GM12878 (cell line): ENCODE measurements around the gene FAM229B. TPM values are rescaled to one million over a fixed set of nuclear protein-coding genes. Genes with fewer than 3 reads are reported as not detected.

Experiments
- BACH1 ChIP-seq: fragments of 450-650 bp; IDR thresholded peaks from 2 replicates; pipeline ENCODE4 v1.6.1; 2017; ENCODE audit warnings: mild to moderate bottlenecking, borderline replicate concordance
- BCLAF1 ChIP-seq: fragments of 450-650 bp; IDR thresholded peaks from 2 replicates; pipeline ENCODE4 v1.6.1; 2017; ENCODE audit warnings: antibody characterized with exemption, mild to moderate bottlenecking, moderate library complexity
- BHLHE40 ChIP-seq, 2 experiments: fragments of 450-650 bp in 1 of 2; IDR thresholded peaks; 2 replicates each; pipeline ENCODE4 v1.6.1; 2011 to 2017; ENCODE audit warnings: low read depth in 2 of 2, borderline replicate concordance in 1 of 2, improper control_type of control experiment in 1 of 2, low read length in 1 of 2, mild to moderate bottlenecking in 1 of 2
- BMI1 ChIP-seq: fragments of 450-650 bp; IDR thresholded peaks from 2 replicates; pipeline ENCODE4 v1.6.1; 2016; ENCODE audit warnings: mild to moderate bottlenecking, moderate library complexity, borderline replicate concordance
- CEBPZ ChIP-seq: fragments of 150-350 bp; IDR thresholded peaks from 2 replicates; pipeline ENCODE4 v1.6.1; 2016; ENCODE audit warnings: low read depth, low read length
- FOS ChIP-seq: IDR thresholded peaks from 3 replicates; pipeline ENCODE4 v1.6.1; 2011; ENCODE audit warnings: borderline replicate concordance; ENCODE audit not compliant: insufficient read length; ENCODE audit errors: extremely low read depth
- HDAC6 ChIP-seq: fragments of 200-600 bp; sonication (generic); IDR thresholded peaks from one replicate; pipeline ENCODE4 v1.8.0; 2017; ENCODE audit warnings: antibody characterized with exemption; ENCODE audit not compliant: unreplicated experiment
- IRF3 ChIP-seq: fragments of 450-650 bp; IDR thresholded peaks from 2 replicates; pipeline ENCODE4 v1.6.1; 2014; ENCODE audit warnings: mild to moderate bottlenecking
- IRF5 ChIP-seq: fragments of 450-650 bp; IDR thresholded peaks from 2 replicates; pipeline ENCODE4 v1.6.1; 2017; ENCODE audit warnings: borderline replicate concordance
- KAT2A ChIP-seq: conservative IDR thresholded peaks from 2 replicates; pipeline ENCODE4 v1.6.1; 2011; ENCODE audit warnings: low read depth, low read length; ENCODE audit not compliant: control insufficient read depth
- LARP7 ChIP-seq: fragments of 450-650 bp; IDR thresholded peaks from 2 replicates; pipeline ENCODE4 v1.6.1; 2017; ENCODE audit warnings: mild to moderate bottlenecking
- NFIC ChIP-seq: IDR thresholded peaks from 2 replicates; pipeline ENCODE4 v1.6.1; 2012; ENCODE audit warnings: low read depth, mild to moderate bottlenecking, inconsistent platforms, low read length, moderate library complexity
- NFXL1 ChIP-seq: fragments of 450-650 bp; IDR thresholded peaks from 2 replicates; pipeline ENCODE4 v1.6.1; 2017; ENCODE audit warnings: antibody characterized with exemption, mild to moderate bottlenecking, borderline replicate concordance
- RAD21 ChIP-seq: IDR thresholded peaks from 2 replicates; pipeline ENCODE4 v1.6.1; 2011; ENCODE audit warnings: mild to moderate bottlenecking, low read depth, low read length, moderate library complexity; ENCODE audit not compliant: insufficient read depth
- RB1 ChIP-seq: fragments of 450-650 bp; formaldehyde crosslinking; IDR thresholded peaks from 2 replicates; pipeline ENCODE4 v1.6.1; 2017; ENCODE audit warnings: mild to moderate bottlenecking, borderline replicate concordance
- SMC3 ChIP-seq: IDR thresholded peaks from 2 replicates; pipeline ENCODE4 v1.6.1; 2011; ENCODE audit warnings: low read length, improper control_type of control experiment, borderline replicate concordance
- SREBF1 ChIP-seq: IDR thresholded peaks from 2 replicates; pipeline ENCODE4 v1.6.1; 2012; ENCODE audit warnings: mild to moderate bottlenecking, low read length
- STAT3 ChIP-seq: IDR thresholded peaks from 2 replicates; pipeline ENCODE4 v1.6.1; 2011; ENCODE audit warnings: low read depth, low read length, improper control_type of control experiment
- YY1 ChIP-seq: IDR thresholded peaks from 2 replicates; pipeline ENCODE4 v1.6.1; 2011; ENCODE audit warnings: low read depth, mild to moderate bottlenecking, low read length
- ZNF622 ChIP-seq: fragments of 450-650 bp; IDR thresholded peaks from 2 replicates; pipeline ENCODE4 v1.6.1; 2017; ENCODE audit warnings: mild to moderate bottlenecking, inconsistent platforms
- ZSCAN29 ChIP-seq: fragments of 450-650 bp; IDR thresholded peaks from 2 replicates; pipeline ENCODE4 v1.6.1; 2017; ENCODE audit warnings: mild to moderate bottlenecking, moderate library complexity
- polyA plus RNA-seq, 11 experiments: library from polyadenylated mRNA; depleted of rRNA in 4 of 11; unstranded in 6 of 11; stranded (reverse) in 5 of 11; fragments of >200 nt; fragmentation: Nextera tagmentation in 4 of 11; fragmentation: Illumina TruSeq in 1 of 11; extraction: Ambion mirVana in 4 of 11; extraction: Trizol in 1 of 11; gene quantifications; 1 replicate in 1 of 11; 2 replicates in 10 of 11; pipeline versions ENCODE4 v1.2.1 to v1.2.3, GENCODE V29; 2011 to 2016; ENCODE audit warnings: inconsistent platforms in 2 of 11, missing spikeins in 2 of 11, low read depth in 1 of 11
- total RNA-seq, 4 experiments: library from RNA; depleted of rRNA in 3 of 4; stranded (reverse); fragments of >200 nt in 3 of 4; fragmentation: Illumina TruSeq in 1 of 4; extraction: Trizol in 1 of 4; gene quantifications; 2 replicates each; pipeline versions ENCODE4 v1.2.1 to v1.2.3, GENCODE V29; 2013 to 2021

FAM229B gene
- total and polyA plus RNA-seq, 10 of the 15 experiments (the other 5 are each of a cell fraction or from before 2014, with no cell fraction given) = 0.82 to 5.7 (median 3.1) TPM

GRCh38 chr6:112043032-112044007, 44.1 kb upstream of the FAM229B start (continued):
- TF ChIP-seq RB1 = no peak; the same call in 1 of the 2 replicates
- no peak for TF ChIP-seq IRF5
- TF ChIP-seq LARP7 = 0 out of 2 replicates have a peak, but pooled peaks have one; percentile 14
- TF ChIP-seq NFXL1 = no peak
- TF ChIP-seq FOS = no peak
- TF ChIP-seq ZNF622 = no peak
- TF ChIP-seq RAD21 = peak; percentile 98
- TF ChIP-seq ZSCAN29 = no peak
- TF ChIP-seq HDAC6 = no peak
- peak; percentile 89 for TF ChIP-seq YY1
- TF ChIP-seq CEBPZ = no peak
- no peak for TF ChIP-seq IRF3
- no peak for TF ChIP-seq STAT3
- no peak; the same call in 1 of the 2 replicates for TF ChIP-seq BACH1
- no peak for TF ChIP-seq SREBF1
- no peak for TF ChIP-seq KAT2A
- TF ChIP-seq NFIC = peak; percentile 65
- TF ChIP-seq BCLAF1 = no peak
- TF ChIP-seq SMC3 = peak; percentile 84
- TF ChIP-seq BHLHE40 (IDR thresholded peaks at IDR 0.05; ENCODE audit: borderline replicate concordance in 1 of 2, low read depth in 2 of 2, low read length in 1 of 2) = peak in 1 of 2 experiments; percentile 40; a peak in 2 of 4 replicates
- TF ChIP-seq BMI1 = no peak
